ENCODE data around the gene DUSP11. TPM values are rescaled to one million over a fixed set of nuclear protein-coding genes. Genes with fewer than 3 reads are reported as not detected.
"Not testable (repeated sequence)": the region's sequence is repeated elsewhere in the genome, so short reads cannot be mapped to it uniquely, and the experiment has no call there.

Gene DUSP11
- polyA plus RNA-seq (ENCODE audit: insufficient read length), result 16.3 TPM

DNA sequence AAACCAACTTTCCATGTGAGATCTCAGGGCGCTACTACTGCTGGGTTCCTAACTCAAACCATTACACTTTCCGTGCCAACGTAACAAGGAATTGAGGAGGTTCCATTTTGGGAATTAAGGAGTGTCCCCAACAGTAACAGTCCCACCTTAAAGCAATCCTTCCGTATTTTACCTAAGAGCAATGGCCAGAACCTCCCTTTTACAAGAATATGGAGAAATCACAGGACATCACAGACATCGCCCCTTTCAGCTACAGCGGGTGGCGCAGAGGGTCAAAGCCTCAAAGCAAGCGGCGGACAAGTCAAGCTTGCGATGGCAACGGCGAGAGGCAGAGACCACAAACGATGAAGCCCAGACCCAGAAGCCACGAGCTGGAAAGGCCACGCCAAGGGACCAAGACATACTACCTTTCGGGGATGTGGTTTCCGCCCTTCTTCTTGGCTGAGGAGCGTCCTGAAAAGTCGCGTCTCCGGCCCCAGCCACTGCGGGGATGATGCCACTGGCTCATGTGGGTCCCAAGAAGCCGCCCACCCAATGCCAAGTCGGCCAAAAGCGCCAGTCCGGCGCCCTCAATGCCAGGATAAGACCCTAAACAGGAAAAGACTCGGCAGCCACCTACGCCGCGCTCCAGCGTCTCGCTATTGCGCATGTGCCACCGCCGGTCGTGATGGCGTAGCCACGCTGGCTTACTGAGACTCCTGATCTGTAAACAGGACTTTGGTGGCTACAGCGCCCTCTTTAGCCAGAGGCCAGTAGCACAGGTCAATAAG lies at the start of gene DUSP11:
Gene DUSP11, minus strand, starts transcription at position 637 of the 770 bp plus-strand sequence. Its CDS starts 129 bp downstream, at position 508.
- DNase-seq, result peak; percentile 93

DNA sequence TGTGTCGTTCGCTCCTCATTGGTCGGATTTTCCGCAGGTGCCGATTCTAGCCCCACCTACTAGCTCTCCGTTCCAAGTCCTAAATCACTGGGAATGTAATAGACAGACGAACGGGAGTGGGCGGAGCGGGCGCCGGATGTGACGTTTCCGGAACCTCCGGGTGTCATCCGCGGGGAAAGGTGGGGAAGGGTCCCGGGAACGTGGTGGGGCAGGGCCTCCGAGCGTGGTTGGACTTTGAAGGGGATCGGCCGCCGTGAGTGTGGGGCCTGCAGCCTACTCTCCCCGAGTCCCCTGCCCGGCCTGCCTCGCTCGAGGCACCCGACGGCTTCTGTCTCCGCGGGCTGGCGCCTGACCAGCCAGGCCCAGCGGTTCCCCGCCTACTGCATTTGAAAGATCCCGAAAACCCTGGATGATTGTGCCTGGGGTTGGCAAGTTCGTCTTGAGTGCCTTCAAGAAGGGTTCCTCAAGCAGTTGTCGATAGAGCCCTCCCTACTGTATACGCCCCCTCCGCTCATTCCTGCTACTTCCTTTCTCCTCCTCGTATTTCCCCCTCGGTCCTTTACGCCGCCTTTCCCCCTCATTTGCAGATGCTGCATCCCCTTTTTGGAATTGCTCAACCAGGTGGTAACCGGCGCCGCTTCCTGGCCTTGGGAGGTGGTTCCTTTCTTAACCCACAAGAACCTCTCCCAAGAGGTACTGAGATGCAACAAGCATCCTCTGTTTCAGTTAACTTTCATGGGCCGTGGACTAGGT lies 49.1 kb upstream of the DUSP11 start, which contains the start of gene STAMBP:
Gene STAMBP, plus strand, starts transcription at position 144 of the 753 bp plus-strand sequence. CDS start 1,896 bp downstream, outside the sequence.
- DNase-seq, result peak; percentile 98

DNA sequence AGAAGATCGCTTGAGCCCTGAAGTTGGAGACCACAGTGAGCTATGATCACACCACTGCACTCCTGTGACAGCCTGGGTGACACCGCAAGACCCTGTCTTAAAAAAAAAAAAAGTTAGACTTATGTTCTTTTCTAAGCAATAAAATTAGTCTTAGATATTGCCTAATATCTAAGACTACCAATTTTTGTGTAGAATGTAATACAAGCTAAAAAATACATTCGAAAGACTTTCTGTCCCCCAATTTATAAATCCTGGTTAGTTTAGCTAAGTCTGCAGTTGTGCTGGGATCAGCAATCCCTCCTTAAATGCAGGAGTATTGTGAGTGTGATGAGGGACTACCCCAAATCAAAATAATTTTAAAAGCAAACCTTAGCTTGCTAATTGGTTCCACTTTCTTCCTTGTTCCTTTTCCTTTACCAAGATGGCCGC lies 48.5 kb upstream of the DUSP11 start:
- no peak for DNase-seq

DNA sequence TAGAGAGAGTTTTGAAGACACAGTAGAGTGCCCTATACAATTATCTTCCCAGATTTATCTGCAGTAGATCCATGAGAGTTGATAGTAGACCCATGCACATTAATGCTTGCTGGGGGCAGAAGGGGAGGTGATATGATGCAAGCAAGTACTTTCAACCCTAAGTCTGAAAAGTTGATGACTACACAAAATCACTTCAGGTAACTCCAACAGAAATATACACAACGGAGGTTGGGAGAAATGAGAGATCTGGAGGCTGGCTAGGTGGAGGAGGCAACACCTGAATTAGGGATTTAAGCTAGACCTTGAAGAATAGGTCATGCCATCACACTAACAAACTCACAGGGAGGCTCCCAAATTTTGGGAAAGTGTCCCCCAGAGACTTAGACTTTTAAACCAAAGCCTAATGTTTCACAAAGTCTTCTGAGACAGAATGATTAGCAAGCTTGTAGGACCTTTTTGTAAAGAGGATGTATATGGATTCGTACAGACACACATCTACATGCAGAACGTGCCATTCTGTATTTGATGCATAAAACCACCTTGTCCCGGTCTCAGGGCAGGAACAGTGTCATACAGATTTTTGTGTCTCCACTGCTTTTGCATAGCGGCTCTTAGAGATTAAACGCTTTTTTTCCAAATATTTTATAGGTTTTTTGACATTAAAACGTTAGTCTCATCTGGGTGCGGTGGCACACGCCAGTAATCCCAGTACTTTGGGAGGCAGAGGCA lies 47.9 kb upstream of the DUSP11 start:
- DNase-seq, result no peak

DNA sequence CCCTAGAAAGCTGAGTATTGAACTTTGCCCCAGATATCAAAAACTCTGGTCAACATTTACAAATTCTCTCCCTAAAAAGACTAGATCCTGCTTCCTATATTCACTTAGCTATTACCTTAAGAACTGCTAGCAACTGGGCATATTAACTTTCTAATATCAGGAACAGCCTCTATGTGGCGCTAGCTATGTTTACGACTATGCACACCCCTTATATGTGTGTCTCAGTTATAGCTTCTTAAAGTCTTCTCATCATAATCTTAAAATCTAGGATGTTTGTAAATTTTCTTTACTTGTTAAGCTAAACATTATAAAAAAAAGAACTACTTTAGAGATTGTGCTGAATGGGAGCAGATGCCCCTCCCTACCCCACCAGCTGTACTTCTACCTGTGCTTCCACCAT lies 47.1 kb upstream of the DUSP11 start:
- no peak for DNase-seq

DNA sequence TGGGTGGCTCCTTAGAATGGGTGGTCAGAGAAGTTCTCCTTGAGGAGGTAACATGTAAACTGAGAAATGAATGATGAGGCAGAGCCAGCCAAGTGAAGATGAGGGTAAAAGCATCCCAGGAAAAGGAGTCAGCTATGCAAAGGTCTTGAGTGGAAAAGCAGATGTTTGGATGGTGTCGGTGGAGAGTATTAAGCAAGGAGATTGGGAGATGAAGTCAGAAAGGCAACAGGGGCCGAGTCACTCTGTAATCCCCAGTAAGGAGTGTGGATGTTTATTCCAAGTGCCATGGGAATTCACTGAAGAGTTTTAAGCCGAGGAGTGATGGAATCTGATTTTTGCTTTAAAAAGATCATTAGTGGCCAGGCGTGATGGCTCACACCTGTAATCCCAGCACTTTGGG lies 45.5 kb upstream of the DUSP11 start:
- DNase-seq, result no peak

DNA sequence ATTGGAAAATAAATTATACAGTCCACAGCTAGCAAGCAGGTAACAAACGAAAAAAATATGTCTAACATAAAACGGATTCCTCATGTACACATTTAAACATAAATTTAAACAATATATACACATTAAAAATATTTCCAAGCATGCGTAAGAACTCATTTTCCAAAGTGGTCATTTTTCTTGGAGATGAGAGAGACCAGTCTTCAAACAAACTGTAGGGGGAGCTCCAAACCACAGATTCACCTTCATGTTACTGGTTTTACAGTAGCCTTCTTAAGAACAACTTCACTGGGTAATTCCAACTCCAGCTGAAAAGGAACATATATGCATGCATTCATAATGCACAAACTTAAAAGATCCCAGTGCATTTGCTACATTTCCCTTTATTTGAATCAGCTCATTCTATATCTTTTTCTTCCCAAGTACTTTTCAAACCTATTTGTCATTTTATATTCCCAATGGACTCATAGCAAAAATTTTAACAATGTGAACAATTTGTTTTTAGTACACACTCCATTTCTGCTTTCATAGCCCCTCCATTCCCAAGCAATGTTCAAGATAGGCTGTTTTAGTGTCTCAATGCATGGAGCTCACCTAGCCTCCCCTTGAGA lies 44.1 kb upstream of the DUSP11 start:
- peak; percentile 76 for DNase-seq

DNA sequence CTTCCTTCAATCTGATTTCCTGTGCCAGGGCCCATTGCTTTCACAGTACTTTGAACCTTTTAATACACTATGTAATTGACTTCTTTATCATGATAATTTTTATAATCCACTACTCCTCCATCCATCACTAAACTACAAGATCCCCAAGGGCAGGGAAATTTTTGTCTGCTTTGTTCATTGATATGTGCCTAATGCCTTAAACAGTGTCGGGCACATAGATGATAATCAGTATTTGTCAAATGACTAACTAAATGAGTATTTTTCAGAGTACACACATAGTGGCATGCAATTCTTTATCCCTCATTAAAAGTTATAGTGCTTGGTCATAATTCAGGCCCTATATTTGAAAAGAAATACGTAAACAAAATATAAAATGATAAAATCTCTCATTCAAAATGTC lies 43.5 kb upstream of the DUSP11 start:
- no peak for DNase-seq

DNA sequence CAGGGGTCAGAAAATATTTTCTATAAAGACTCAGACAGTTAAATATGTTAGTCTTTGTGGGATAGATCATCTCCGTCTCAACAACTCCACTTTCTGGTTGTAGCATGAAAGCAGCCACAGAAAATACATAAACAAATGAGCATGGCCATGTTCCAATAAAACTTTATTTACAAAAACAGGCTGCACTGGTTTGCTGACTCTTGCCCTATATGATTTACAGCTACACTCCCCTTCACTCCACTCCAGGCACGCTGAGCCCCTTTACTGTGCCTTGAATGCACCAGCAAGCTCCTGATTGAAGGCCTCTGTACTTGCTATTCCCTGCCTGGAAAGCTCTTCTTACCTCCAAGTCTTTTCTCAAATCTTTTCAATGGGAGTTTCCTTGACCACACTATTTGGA lies 43.1 kb upstream of the DUSP11 start:
- DNase-seq, result no peak

DNA sequence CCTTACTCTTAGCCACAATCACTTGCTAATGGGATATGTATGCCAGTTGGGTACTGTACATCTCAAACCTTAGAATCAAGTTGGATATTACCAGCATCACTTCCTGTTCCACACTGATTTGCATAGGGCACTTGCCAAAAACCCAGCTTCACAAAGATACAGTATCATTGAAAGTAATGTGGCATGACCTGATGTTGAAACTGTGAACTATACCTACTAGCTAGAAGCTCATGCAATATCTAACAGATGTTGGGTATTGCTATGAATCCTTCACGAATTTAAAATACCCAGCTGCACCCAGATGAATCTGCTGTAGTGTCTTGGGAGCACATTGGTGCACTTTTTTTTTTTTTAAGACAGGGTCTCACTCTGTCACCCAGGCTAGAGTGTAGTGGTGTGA lies 42.4 kb upstream of the DUSP11 start:
- DNase-seq, result no peak

DNA sequence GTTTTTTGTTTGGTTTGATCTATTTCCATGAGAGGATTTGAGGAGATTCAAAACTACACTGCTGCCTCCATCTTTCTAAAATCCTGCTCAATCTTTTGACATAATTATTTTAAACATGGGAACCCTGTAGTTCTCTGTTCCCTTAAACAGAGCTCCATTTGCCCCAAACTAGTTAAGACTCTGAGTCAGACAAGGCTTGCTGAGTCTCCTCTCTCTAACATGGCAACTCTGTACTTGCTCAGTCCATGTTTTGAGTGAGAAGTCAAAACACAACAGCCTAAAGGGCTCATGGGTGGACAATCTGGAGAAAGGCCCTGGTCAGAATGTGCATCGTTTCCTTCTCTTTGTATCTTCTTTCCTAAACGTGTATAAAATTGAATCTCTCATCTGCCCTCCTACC lies 41.8 kb upstream of the DUSP11 start:
- no peak for DNase-seq

DNA sequence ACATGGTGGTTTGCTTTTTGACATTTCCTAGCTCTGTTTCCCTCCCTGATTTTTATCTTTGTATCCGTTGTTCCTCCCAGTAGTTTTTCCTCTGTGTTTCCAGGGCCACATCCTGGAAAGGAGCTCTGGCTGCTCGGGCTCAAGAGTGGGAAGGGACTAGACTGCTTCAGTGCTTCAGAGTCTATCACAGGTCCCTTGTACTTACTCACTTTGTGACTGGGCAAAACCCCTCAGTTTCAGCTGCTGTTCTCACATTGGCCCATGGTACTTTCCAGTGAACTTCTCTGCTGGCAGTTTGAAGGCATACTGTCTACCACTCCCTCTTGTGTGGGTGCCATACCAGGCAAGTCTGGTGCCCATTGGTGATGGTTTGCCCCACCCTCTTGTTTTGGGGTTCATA lies 41.3 kb upstream of the DUSP11 start:
- no peak for DNase-seq

DNA sequence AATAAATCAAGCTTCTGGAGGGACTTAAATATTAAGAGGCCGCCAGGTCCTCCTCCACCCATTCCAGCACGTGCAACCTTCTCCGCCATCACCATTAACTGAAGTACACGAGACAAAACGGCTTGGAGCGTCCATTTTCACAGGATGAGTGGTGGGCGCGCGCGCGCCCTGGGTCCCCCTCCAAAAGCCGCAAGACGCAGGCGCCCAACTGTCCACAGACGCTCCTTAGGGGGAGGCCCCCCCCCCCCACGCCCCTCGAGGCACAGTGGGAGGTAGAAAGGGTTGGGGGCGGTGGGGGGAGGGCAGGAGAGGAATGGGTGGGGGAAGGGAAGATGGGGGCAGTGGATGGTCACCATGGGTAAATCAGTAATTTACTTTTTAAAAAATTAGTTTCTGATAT lies 38.4 kb upstream of the DUSP11 start:
- DNase-seq, result no peak

DNA sequence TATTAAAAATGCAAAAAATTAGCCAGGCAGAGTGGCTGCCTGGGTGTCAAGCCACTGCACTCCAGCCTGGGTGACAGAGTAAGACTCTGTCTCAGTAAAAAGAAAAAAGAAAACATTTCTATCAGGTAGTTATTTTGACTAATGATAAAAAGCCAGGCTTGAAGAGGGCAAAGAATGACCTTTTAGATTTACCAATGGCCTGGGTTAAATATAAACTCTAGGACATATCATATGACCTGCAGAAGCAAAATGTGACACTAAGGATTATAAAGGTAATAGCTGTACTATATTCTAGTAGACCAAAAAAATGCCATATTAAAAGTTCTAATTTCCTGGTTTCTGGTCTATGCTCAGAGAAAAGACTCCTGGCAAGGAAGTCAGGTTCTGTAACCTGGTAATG lies 32.7 kb upstream of the DUSP11 start:
- no peak for DNase-seq

DNA sequence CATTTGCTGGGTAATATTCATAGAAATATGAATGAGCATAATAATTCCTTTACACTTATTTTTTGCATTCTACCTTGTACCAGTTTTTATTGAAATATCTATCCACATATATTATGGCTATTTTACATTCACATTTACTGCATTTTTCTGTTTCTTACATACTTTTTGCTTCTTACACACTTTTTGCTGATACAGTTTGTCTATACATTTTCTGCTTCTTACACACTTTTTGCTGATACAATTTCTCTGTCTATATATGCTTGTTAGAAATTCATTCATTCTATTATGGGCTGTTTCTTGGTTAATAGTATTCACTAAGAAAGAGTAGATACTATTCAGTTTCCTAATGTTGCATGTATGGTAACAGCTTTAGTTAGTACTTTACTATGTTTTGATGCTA lies 32.0 kb upstream of the DUSP11 start:
- DNase-seq, result no peak

DNA sequence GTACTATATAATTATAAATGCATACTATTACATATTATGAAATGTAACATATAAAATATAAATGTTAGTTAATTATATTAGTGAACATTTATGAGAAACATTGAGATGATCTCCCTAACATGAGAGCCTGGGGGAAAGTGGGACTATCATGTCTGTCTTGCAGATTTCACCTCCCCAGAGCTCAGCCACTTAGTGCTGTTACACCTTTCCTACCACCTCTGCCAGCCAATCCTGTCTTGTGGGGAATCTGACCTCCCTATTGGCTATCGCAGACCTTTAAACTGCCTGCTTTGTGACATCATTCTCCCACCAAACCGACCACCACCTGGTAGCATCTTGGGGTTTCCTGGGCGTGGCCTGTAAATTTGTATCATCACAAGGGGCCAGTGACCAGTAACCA lies 4.0 kb upstream of the DUSP11 start, which contains the start of gene C2orf78:
Gene C2orf78, plus strand, starts transcription at position 301 of the 400 bp plus-strand sequence. CDS start 127 bp downstream, outside the sequence.
- not testable (repeated sequence) for DNase-seq

DNA sequence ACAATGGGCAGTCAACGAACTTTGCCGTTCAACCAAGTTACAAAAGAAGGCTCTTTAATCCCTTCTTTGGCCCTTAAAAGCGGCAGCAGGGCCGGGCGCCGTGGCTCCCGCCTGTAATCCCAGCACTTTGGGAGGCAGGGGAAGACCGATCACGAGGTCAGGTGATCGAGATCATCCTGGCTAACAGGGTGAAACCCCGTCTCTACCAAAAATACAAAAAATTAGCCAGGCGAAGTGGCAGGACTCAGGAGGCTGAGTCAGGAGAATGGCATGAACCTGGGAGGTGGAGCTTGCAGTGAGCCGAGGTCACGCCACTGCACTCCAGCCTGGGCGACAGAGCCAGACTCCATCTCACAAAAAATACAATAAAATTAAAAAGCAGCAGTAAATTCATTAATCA lies 3.5 kb upstream of the DUSP11 start:
- not testable (repeated sequence) for DNase-seq

DNA sequence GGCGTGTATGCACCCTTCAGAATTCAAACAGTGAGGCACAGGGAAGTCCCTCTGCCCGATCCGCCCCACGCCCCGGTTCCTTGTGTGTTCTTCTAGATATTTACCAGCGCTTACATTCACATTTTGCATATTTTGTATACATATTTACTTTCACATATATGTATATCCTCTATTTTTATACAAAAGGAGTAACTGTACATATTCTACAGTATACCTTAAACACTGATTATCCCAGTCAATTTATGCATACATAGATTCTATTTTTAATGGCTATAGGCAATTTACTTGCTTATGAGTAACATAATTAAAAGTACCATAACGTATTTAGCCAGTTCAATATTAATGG lies 307 bp upstream of the DUSP11 start:
- no peak for DNase-seq

DNA sequence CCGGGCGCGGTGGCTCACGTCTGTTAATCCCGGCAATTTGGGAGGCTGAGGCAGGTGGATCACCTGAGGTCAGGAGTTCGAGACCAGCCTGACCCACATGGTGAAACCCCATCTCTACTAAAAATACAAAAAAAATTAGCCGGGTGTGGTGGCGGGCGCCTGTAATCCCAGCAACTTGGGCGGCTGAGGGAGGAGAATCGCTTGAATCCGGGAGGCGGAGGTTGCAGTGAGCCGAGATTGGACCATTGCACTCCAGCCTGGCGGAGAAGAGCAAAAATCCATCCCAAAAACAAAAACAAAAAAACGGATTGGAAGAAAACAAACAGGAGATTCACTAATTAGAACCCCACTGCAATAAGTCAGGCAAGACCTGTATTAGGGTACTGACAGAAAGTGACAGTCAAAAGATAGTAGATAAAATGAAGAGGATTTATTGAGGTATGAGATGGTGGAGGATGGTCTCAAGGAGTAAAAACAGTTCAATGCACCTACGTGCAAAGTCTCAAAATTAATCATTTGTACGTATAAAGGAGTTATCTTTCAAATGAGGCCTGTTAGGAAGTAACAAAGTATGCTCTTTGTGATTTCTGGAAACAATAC lies 936 bp downstream of the DUSP11 start:
- DNase-seq, result not testable (repeated sequence)

DNA sequence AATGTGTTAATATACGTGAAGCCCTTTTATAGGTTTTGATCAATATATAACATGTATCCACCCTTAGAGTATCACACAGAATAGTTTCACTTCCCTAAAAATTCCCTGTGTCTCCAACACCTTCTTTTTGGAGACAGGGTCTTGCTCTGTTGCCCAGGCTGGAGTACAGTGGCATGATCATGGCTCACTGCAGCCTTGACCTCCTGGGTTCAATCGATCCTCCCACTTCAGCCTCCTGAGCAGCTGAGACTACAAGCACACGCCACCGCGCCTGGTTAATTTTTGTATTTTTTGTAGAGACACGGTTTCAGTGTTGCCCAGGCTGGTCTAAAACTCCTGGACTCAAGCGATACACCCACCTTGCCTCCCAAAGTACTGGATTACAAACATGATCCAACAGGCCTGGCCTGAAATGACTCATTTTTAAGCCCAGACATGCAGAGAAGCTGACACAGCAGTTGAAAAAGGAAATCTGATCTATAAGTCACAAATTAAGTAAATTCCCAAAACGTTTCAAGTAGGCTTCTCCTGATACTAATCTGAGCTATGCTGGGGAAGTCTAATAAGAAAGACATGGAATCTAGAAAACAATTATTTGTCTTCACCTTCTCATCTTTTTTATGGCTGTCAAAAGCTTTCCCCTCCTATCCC lies 2.9 kb downstream of the DUSP11 start:
- no peak for DNase-seq

DNA sequence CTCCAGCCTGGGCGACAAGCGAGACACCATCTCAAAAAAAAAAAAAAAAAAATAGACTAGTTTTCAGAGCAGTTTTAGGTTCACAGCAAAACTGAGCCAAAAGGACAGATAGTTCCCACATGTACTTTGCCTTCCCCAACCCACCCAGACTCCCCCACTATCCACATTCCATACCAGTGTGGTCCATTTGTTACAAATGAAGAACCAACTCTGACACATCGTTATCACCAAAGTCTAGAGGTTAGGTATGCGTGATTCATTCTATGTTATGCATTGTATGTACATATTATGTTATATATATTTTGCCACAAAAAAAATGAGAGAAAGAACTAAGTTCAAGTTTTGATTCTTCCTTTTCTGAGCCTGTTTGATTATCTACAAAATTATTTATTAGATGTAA lies 3.5 kb downstream of the DUSP11 start:
- no peak for DNase-seq

DNA sequence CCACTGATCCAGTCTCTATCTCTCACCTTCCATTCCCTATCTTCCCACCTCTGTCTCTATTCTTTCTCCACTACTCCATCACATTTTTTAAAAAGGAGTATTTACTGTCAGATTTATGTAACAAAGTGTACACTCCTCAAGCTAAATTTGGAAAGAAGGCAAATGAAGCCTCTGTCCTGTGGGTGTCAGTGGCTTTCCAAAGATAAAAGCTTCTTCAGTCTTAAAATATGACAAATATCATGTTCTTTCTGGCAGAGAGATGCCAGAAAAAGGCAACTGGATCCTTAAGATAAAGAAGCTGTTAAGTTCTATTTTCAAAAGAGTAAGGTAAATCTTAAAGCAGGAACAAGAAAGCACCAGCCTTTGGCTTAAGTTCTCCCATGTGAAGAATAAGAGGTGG lies 7.1 kb downstream of the DUSP11 start:
- DNase-seq, result no peak
